ENCODE results near the gene ALAS1. TPM values are rescaled to one million over a fixed set of nuclear protein-coding genes. Genes with fewer than 3 reads are reported as not detected.
"Not testable (repeated sequence)": the region's sequence is repeated elsewhere in the genome, so short reads cannot be mapped to it uniquely, and the experiment has no call there.

The ALAS1 gene
- polyA plus RNA-seq (2013) = 19.2 TPM

GRCh38 chr3:52197842-52198625, at the start of gene ALAS1:
TSS of gene ALAS1 (plus strand) at chr3:52198160. CDS start at chr3:52199242, 1,082 bp downstream.
- Histone ChIP-seq H3K4me1 (ENCODE audit: control extremely low read depth in 1 of 4, control insufficient read depth in 4 of 4, insufficient read depth in 4 of 4, low read length in 3 of 4) (peaks cover 0 to 54% (median 25%) of the 10 kb centered on the region in 4 experiments), H3K27me3 (replicated peaks in 2 of 5; ENCODE audit: control insufficient read depth in 4 of 5, insufficient read depth in 5 of 5, low read length in 4 of 5) (no peaks in the 10 kb centered on the region), H3K4me3 (ENCODE audit: control insufficient read depth in 1 of 7, extremely low read depth in 1 of 7, insufficient read depth in 4 of 7, low read depth in 2 of 7, low read length in 6 of 7) (peak within 1 kb of the TSS; percentile 80 to 99 (median 91)), H3K27ac (ENCODE audit: insufficient read depth in 1 of 2, low read depth in 1 of 2, low read length in 2 of 2, poor library complexity in 1 of 2, severe bottlenecking in 2 of 2) (peak within 1 kb of the TSS; percentile 58 to 86), H3K36me3 (ENCODE audit: control insufficient read depth in 4 of 4, insufficient read depth in 4 of 4, low read length in 3 of 4) (peaks cover 7 to 21% (median 10%) of the 10 kb centered on the region in 4 experiments), H3K9me3 (ENCODE audit: control extremely low read depth in 1 of 5, control insufficient read depth in 4 of 5, insufficient read depth in 2 of 5, low read depth in 1 of 5, low read length in 4 of 5) (no peaks in the 10 kb centered on the region)
- under 1% methylated on average over 64 of the region's 71 CpGs for WGBS (ENCODE audit: insufficient coverage)
- ChIA-PET CTCF (interaction anchor here (1.1 to 5.3 kb wide), 2 partner anchors 9 to 23 kb away, joined by 7 to 32 read pairs; no protein-coding TSS in a partner anchor), POLR2A (no interaction called here)
- DNase-seq = peak; percentile 85 to 91 (median 87)

- ChIA-PET POLR2A (no interaction called here), CTCF (interaction anchor here (0.6 to 11.4 kb wide), 5 partner anchors 27 to 145 kb away, joined by 3 to 169 read pairs (median 3); no protein-coding TSS in a partner anchor)
- no peaks in the 10 kb centered on the region for H3K27me3 ChIP-seq (replicated peaks in 2 of 5; ENCODE audit: control insufficient read depth in 4 of 5, insufficient read depth in 5 of 5, low read length in 4 of 5)
- no peak overlapping the region for H3K4me3 ChIP-seq (ENCODE audit: control insufficient read depth in 1 of 7, extremely low read depth in 1 of 7, insufficient read depth in 4 of 7, low read depth in 2 of 7, low read length in 6 of 7)
- 98% methylated on average over 8 of the region's 8 CpGs for WGBS (ENCODE audit: insufficient coverage)
- peaks cover 0 to 13% (median 12%) of the 10 kb centered on the region in 4 experiments for H3K4me1 ChIP-seq (ENCODE audit: control extremely low read depth in 1 of 4, control insufficient read depth in 4 of 4, insufficient read depth in 4 of 4, low read length in 3 of 4)
- H3K36me3 ChIP-seq (ENCODE audit: control insufficient read depth in 4 of 4, insufficient read depth in 4 of 4, low read length in 3 of 4) = peaks cover 11 to 61% (median 25%) of the 10 kb centered on the region in 4 experiments
- no peak overlapping the region for H3K27ac ChIP-seq (ENCODE audit: insufficient read depth in 1 of 2, low read depth in 1 of 2, low read length in 2 of 2, poor library complexity in 1 of 2, severe bottlenecking in 2 of 2)
- H3K9me3 ChIP-seq (ENCODE audit: control extremely low read depth in 1 of 5, control insufficient read depth in 4 of 5, insufficient read depth in 2 of 5, low read depth in 1 of 5, low read length in 4 of 5) = no peaks in the 10 kb centered on the region
- DNase-seq = no peak
Observed at GRCh38 chr3:52149021-52149420, 48.9 kb upstream of the ALAS1 start.

GRCh38 chr3:52149726-52150125, 48.2 kb upstream of the ALAS1 start:
- 99% methylated on average over 11 of the region's 11 CpGs for WGBS (ENCODE audit: insufficient coverage)
- Histone ChIP-seq H3K27me3 (replicated peaks in 2 of 5; ENCODE audit: control insufficient read depth in 4 of 5, insufficient read depth in 5 of 5, low read length in 4 of 5) (no peaks in the 10 kb centered on the region), H3K36me3 (ENCODE audit: control insufficient read depth in 4 of 4, insufficient read depth in 4 of 4, low read length in 3 of 4) (peaks cover 11 to 57% (median 25%) of the 10 kb centered on the region in 4 experiments), H3K4me3 (ENCODE audit: control insufficient read depth in 1 of 7, extremely low read depth in 1 of 7, insufficient read depth in 4 of 7, low read depth in 2 of 7, low read length in 6 of 7) (no peak overlapping the region), H3K9me3 (ENCODE audit: control extremely low read depth in 1 of 5, control insufficient read depth in 4 of 5, insufficient read depth in 2 of 5, low read depth in 1 of 5, low read length in 4 of 5) (no peaks in the 10 kb centered on the region), H3K27ac (ENCODE audit: insufficient read depth in 1 of 2, low read depth in 1 of 2, low read length in 2 of 2, poor library complexity in 1 of 2, severe bottlenecking in 2 of 2) (no peak overlapping the region), H3K4me1 (ENCODE audit: control extremely low read depth in 1 of 4, control insufficient read depth in 4 of 4, insufficient read depth in 4 of 4, low read length in 3 of 4) (peaks cover 0 to 12% (median 11%) of the 10 kb centered on the region in 4 experiments)
- DNase-seq = no peak
- POLR2A ChIA-PET = no interaction called here
- CTCF ChIA-PET = interaction anchor here (1.0 to 1.8 kb wide), 5 partner anchors 28 to 162 kb away, joined by 3 to 12 read pairs (median 4); no protein-coding TSS in a partner anchor

GRCh38 chr3:52150357-52150756, 47.6 kb upstream of the ALAS1 start:
- POLR2A ChIA-PET = no interaction called here
- peaks cover 11 to 51% (median 23%) of the 10 kb centered on the region in 4 experiments for H3K36me3 ChIP-seq (ENCODE audit: control insufficient read depth in 4 of 4, insufficient read depth in 4 of 4, low read length in 3 of 4)
- H3K27ac ChIP-seq (ENCODE audit: insufficient read depth in 1 of 2, low read depth in 1 of 2, low read length in 2 of 2, poor library complexity in 1 of 2, severe bottlenecking in 2 of 2) = no peak overlapping the region
- CTCF ChIA-PET = interaction anchor here (0.6 to 1.8 kb wide), 7 partner anchors 21 to 162 kb away, joined by 3 to 12 read pairs (median 3); no protein-coding TSS in a partner anchor
- peaks cover 0 to 16% (median 15%) of the 10 kb centered on the region in 4 experiments for H3K4me1 ChIP-seq (ENCODE audit: control extremely low read depth in 1 of 4, control insufficient read depth in 4 of 4, insufficient read depth in 4 of 4, low read length in 3 of 4)
- DNase-seq = no peak
- H3K4me3 ChIP-seq (ENCODE audit: control insufficient read depth in 1 of 7, extremely low read depth in 1 of 7, insufficient read depth in 4 of 7, low read depth in 2 of 7, low read length in 6 of 7) = no peak overlapping the region
- H3K9me3 ChIP-seq (ENCODE audit: control extremely low read depth in 1 of 5, control insufficient read depth in 4 of 5, insufficient read depth in 2 of 5, low read depth in 1 of 5, low read length in 4 of 5) = no peaks in the 10 kb centered on the region
- WGBS (ENCODE audit: insufficient coverage) = 97% methylated on average over 3 of the region's 3 CpGs
- H3K27me3 ChIP-seq (replicated peaks in 2 of 5; ENCODE audit: control insufficient read depth in 4 of 5, insufficient read depth in 5 of 5, low read length in 4 of 5) = no peaks in the 10 kb centered on the region

- DNase-seq = no peak
- no peaks in the 10 kb centered on the region for H3K27me3 ChIP-seq (replicated peaks in 2 of 5; ENCODE audit: control insufficient read depth in 4 of 5, insufficient read depth in 5 of 5, low read length in 4 of 5)
- H3K4me1 ChIP-seq (ENCODE audit: control extremely low read depth in 1 of 4, control insufficient read depth in 4 of 4, insufficient read depth in 4 of 4, low read length in 3 of 4) = peaks cover 0 to 16% (median 15%) of the 10 kb centered on the region in 4 experiments
- no peak overlapping the region for H3K27ac ChIP-seq (ENCODE audit: insufficient read depth in 1 of 2, low read depth in 1 of 2, low read length in 2 of 2, poor library complexity in 1 of 2, severe bottlenecking in 2 of 2)
- no peak overlapping the region for H3K4me3 ChIP-seq (ENCODE audit: control insufficient read depth in 1 of 7, extremely low read depth in 1 of 7, insufficient read depth in 4 of 7, low read depth in 2 of 7, low read length in 6 of 7)
- no peaks in the 10 kb centered on the region for H3K9me3 ChIP-seq (ENCODE audit: control extremely low read depth in 1 of 5, control insufficient read depth in 4 of 5, insufficient read depth in 2 of 5, low read depth in 1 of 5, low read length in 4 of 5)
- CTCF ChIA-PET = interaction anchor here (0.6 to 1.8 kb wide), 5 partner anchors 20 to 149 kb away, joined by 3 to 12 read pairs (median 3); no protein-coding TSS in a partner anchor
- peaks cover 8 to 46% (median 20%) of the 10 kb centered on the region in 4 experiments for H3K36me3 ChIP-seq (ENCODE audit: control insufficient read depth in 4 of 4, insufficient read depth in 4 of 4, low read length in 3 of 4)
- WGBS (ENCODE audit: insufficient coverage) = 96% methylated on average over 3 of the region's 4 CpGs
- POLR2A ChIA-PET = no interaction called here
Observed at GRCh38 chr3:52150860-52151259, 47.1 kb upstream of the ALAS1 start.

GRCh38 chr3:52151991-52152390, 46.0 kb upstream of the ALAS1 start:
- CTCF ChIA-PET = interaction anchor here (0.6 to 1.4 kb wide), 4 partner anchors 9 to 151 kb away, joined by 3 to 4 read pairs (median 4); no protein-coding TSS in a partner anchor
- H3K9me3 ChIP-seq (ENCODE audit: control extremely low read depth in 1 of 5, control insufficient read depth in 4 of 5, insufficient read depth in 2 of 5, low read depth in 1 of 5, low read length in 4 of 5); H3K4me3 ChIP-seq (ENCODE audit: control insufficient read depth in 1 of 7, extremely low read depth in 1 of 7, insufficient read depth in 4 of 7, low read depth in 2 of 7, low read length in 6 of 7); H3K27me3 ChIP-seq (replicated peaks in 2 of 5; ENCODE audit: control insufficient read depth in 4 of 5, insufficient read depth in 5 of 5, low read length in 4 of 5); H3K27ac ChIP-seq (ENCODE audit: insufficient read depth in 1 of 2, low read depth in 1 of 2, low read length in 2 of 2, poor library complexity in 1 of 2, severe bottlenecking in 2 of 2); DNase-seq; POLR2A ChIA-PET: not testable (repeated sequence)
- H3K36me3 ChIP-seq (ENCODE audit: control insufficient read depth in 4 of 4, insufficient read depth in 4 of 4, low read length in 3 of 4) = peaks cover 6 to 35% (median 16%) of the 10 kb centered on the region in 4 experiments
- peaks cover 0 to 16% (median 15%) of the 10 kb centered on the region in 4 experiments for H3K4me1 ChIP-seq (ENCODE audit: control extremely low read depth in 1 of 4, control insufficient read depth in 4 of 4, insufficient read depth in 4 of 4, low read length in 3 of 4)
- whole genome bisulfite sequencing (ENCODE audit: insufficient coverage) = 90% methylated on average over 2 of the region's 4 CpGs
